GM12873 (cell line): ENCODE measurements around the gene DMGDH.

Experiments used
- TF ChIP-seq, protein P1 (sequence below): IDR thresholded peaks from 2 replicates; pipeline ENCODE4 v1.5.1; 2012; ENCODE audit warnings: low read depth, mild to moderate bottlenecking, moderate library complexity, low read length, control low read depth; ENCODE audit not compliant: insufficient read depth; ENCODE audit errors: missing control alignments

The DMGDH gene

DNA sequence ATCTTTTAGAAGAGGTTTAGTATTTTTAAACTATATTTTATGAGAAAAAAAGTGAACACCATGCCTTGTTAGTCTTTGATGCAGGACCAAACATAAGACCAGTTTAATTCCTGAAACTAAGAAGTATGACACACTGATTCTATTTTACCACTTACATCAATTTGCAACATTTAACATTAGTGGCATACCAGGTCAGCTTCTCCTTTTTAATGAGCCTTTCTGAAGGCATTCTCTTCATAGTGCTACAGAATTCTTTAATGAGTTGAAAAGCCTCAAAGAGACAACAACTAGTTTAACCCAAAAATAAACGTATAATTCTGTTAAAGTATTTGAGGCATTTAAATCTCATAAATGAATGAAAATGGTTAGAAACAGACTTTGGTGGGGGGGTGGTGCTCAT is 112.6 kb downstream of the DMGDH start:
- TF ChIP-seq, protein P1, sequence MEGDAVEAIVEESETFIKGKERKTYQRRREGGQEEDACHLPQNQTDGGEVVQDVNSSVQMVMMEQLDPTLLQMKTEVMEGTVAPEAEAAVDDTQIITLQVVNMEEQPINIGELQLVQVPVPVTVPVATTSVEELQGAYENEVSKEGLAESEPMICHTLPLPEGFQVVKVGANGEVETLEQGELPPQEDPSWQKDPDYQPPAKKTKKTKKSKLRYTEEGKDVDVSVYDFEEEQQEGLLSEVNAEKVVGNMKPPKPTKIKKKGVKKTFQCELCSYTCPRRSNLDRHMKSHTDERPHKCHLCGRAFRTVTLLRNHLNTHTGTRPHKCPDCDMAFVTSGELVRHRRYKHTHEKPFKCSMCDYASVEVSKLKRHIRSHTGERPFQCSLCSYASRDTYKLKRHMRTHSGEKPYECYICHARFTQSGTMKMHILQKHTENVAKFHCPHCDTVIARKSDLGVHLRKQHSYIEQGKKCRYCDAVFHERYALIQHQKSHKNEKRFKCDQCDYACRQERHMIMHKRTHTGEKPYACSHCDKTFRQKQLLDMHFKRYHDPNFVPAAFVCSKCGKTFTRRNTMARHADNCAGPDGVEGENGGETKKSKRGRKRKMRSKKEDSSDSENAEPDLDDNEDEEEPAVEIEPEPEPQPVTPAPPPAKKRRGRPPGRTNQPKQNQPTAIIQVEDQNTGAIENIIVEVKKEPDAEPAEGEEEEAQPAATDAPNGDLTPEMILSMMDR = no peak

DNA sequence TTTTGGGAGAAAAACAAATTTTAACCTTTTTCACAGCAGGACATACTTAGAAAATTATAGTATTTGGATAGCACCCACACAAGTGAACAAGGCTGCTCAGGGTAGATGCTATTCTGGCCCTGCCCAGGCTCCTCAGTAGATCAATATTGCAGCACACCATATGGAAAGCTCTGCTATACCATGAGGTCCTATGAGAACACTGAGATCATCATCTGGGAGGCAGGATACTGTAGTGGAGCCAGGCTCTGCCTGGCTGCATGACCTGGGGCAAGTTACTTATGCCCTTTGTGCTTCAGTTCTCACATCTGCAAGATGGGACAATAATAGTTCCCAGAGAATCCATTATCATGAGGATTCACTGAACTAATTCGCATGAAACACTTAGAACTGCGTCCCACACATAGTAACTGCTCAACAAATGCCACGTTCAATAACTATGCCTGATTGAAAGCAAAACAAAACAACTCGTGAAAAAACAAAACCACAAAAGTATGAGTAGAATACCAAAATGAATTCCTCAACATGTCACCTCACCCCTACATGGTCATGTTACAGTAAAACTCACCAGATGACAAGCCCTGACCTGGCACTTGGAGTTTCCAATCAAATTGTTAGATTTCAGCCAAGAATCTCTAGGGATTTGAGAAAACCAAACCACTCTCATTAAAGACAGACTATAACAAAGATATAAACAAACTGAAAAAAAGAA is 116.2 kb downstream of the DMGDH start:
- TF ChIP-seq, protein P1 = no peak
